ENCODE measurements around the gene SORBS1. TPM values are rescaled to one million over a fixed set of nuclear protein-coding genes. Genes with fewer than 3 reads are reported as not detected.

The SORBS1 gene
- total RNA-seq, 2 donors from 2014 or later: 17.6 to 150 TPM

DNA sequence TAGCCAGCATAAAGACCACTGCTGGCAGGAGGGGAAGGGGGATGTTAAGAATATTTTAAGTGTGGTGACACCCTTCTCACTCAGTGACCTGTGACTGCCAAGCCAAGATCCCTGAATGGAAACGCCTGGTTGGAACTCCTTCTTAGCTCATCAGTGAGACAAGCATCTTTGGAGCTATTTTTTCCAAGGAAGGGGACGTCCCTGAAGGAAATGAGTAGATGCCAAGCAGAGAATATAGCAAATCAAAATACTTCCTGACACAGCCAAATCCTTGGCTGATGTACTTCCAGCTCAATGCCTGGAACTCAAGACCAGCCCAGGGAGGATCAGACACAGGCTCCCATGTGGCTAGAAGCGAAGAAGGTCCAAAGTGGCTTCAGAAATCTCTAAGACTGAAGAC, 82.2 kb downstream of the SORBS1 start:
- Histone ChIP-seq H3K36me3 (no peaks in the 10 kb centered on the region), H3K9me3 (no peaks in the 10 kb centered on the region), H3K4me3 (no peak overlapping the region), H3K27ac (no peak overlapping the region), H3K4me1 (no peaks in the 10 kb centered on the region), H3K9ac (ENCODE audit: low read depth in 2 of 2, low read length in 2 of 2) (no peak overlapping the region), H3K27me3 (no peaks in the 10 kb centered on the region)
- TF ChIP-seq, protein P1, sequence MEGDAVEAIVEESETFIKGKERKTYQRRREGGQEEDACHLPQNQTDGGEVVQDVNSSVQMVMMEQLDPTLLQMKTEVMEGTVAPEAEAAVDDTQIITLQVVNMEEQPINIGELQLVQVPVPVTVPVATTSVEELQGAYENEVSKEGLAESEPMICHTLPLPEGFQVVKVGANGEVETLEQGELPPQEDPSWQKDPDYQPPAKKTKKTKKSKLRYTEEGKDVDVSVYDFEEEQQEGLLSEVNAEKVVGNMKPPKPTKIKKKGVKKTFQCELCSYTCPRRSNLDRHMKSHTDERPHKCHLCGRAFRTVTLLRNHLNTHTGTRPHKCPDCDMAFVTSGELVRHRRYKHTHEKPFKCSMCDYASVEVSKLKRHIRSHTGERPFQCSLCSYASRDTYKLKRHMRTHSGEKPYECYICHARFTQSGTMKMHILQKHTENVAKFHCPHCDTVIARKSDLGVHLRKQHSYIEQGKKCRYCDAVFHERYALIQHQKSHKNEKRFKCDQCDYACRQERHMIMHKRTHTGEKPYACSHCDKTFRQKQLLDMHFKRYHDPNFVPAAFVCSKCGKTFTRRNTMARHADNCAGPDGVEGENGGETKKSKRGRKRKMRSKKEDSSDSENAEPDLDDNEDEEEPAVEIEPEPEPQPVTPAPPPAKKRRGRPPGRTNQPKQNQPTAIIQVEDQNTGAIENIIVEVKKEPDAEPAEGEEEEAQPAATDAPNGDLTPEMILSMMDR (IDR thresholded peaks at IDR 0.05): no peak
- intact Hi-C loops (cut with DNase I): no loop called here
- DNase-seq: no peak

DNA sequence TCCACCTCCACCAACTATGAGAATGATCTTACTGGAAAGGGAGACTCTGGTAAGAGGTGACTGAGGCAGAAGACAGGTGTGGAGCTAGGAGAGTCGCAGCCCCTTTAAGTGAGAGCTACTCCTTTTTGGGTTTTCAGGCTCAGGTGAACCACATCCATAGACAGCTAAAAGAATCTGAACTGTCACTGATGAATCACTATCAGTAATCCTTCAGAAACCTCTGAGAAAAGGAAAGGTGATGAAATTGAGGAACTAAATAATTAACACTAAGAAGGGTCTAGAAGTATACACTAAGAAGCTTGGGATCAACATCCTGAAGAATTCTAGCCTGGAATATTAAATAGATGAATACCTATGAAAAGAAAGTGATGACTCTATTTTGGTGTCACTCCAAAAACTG, 83.0 kb downstream of the SORBS1 start:
- Histone ChIP-seq H3K9ac (ENCODE audit: low read depth in 2 of 2, low read length in 2 of 2) (no peak overlapping the region), H3K27ac (no peak overlapping the region), H3K36me3 (no peaks in the 10 kb centered on the region), H3K4me1 (no peaks in the 10 kb centered on the region), H3K27me3 (no peaks in the 10 kb centered on the region), H3K4me3 (no peak overlapping the region), H3K9me3 (no peaks in the 10 kb centered on the region)
- no peak for DNase-seq
- TF ChIP-seq, protein P1 (IDR thresholded peaks at IDR 0.05): no peak
- intact Hi-C loops (cut with DNase I): no loop called here

DNA sequence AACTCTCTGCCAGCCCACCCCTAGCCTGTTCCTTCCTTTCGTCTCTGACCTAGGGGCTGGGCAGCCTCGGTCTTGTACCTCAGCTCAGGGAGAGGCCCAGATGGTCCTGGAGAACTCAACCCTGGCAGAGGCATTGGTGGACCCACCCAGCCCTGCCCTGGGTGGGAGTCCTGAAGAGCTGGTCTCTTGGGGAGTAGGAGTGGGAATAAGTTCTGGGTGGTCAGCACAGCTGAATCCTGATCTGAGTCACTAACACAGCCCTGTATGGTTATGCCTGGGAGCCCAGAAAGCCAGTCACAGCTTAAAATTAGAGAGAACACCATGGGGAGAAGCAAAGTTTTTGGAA, 84.0 kb downstream of the SORBS1 start:
- intact Hi-C loops (cut with DNase I): no loop called here
- Histone ChIP-seq H3K27me3 (no peaks in the 10 kb centered on the region), H3K27ac (peak overlapping the region; percentile 70), H3K4me1 (no peaks in the 10 kb centered on the region), H3K4me3 (no peak overlapping the region), H3K9ac (ENCODE audit: low read depth in 2 of 2, low read length in 2 of 2) (peak overlapping the region in 1 of 2 donors; percentile 36), H3K36me3 (no peaks in the 10 kb centered on the region), H3K9me3 (no peaks in the 10 kb centered on the region)
- TF ChIP-seq, protein P1 (IDR thresholded peaks at IDR 0.05): no peak
- no peak for DNase-seq

DNA sequence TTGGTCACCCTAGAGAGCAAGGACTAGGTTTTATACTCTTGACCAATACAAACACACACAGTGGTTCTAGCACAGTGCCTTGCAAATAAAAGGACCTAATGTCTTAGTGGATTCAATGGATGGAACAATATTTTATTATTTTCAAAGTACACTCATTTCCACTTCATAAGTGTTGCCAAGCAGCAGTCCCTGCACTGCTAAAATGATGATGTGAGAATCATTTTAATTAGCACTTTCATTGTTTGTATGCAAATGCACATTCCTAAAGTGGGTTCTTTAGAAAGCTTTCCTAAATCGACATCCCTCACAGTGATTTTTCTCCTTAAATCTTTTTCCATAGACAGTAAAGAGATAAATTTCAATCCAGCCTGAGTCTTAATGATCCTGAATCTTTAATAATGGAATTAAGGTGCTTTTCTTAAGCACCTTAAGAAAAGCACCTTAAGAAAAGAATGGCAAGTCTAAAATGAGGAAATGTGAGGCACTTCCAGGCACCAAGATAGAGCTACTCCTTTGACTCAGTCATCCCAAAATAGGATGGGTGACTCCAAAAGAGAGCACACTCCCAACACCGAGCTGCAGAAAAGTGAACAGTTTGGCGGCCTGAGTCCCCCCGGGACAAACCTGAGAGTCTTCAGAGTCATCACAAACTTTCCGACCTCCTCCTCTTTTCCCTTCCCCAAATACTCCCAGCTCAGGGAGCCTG, 84.5 kb downstream of the SORBS1 start:
- intact Hi-C loops (cut with DNase I): no loop called here
- peak overlapping the region; percentile 70 for H3K27ac ChIP-seq
- no peaks in the 10 kb centered on the region for H3K36me3 ChIP-seq
- TF ChIP-seq, protein P1 (IDR thresholded peaks at IDR 0.05): no peak
- H3K9me3 ChIP-seq: no peaks in the 10 kb centered on the region
- H3K27me3 ChIP-seq: no peaks in the 10 kb centered on the region
- no peak for DNase-seq
- H3K9ac ChIP-seq (ENCODE audit: low read depth in 2 of 2, low read length in 2 of 2): peak overlapping the region in 1 of 2 donors; percentile 36
- no peak overlapping the region for H3K4me3 ChIP-seq
- H3K4me1 ChIP-seq: no peaks in the 10 kb centered on the region

DNA sequence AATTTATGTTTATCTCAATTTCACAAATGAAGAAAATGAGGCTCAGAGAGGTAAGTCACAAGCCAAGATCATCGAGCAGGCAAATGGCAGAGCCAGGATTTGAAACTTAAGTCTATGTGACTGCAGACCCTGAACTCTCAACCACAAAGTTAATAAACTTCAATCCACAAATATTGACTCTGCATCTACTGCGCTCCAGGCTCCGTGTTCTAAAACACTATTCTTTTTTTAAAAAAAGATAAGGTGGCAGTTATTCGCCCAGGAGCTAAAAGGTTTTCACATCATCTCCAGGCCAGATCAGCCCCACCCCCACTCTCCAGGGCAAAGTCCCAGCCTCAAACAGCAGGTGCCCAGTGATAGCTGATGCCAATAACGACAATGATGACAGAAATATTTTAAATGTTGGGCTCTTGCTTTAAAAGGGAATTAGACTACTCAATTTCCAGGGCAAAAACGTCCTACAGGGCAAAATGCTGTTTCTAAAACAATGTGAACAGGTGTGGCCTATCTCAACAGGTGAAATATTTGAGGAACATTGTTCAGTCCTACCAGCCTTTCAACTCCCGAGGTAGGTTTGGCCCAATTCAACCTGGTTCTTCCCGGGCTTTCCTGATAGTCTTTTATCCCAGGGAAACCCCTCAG, 85.2 kb downstream of the SORBS1 start:
- H3K9me3 ChIP-seq: no peaks in the 10 kb centered on the region
- peak overlapping the region; percentile 70 for H3K27ac ChIP-seq
- peak; percentile 93 for DNase-seq
- no peaks in the 10 kb centered on the region for H3K27me3 ChIP-seq
- H3K9ac ChIP-seq (ENCODE audit: low read depth in 2 of 2, low read length in 2 of 2): no peak overlapping the region
- H3K36me3 ChIP-seq: no peaks in the 10 kb centered on the region
- intact Hi-C loops (cut with DNase I): no loop called here
- no peak overlapping the region for H3K4me3 ChIP-seq
- TF ChIP-seq, protein P1 (IDR thresholded peaks at IDR 0.05): no peak
- no peaks in the 10 kb centered on the region for H3K4me1 ChIP-seq

All from colonic mucosa (tissue), 4 donors.